Epithelial cell of esophagus (primary cell): ENCODE results near the gene GPATCH8.

Source experiments
- DNase-seq: peaks from one replicate; pipeline ENCODE4 v3.0.0; 2010; ENCODE audit warnings: low read depth
- H3K4me3 ChIP-seq: 2 replicates; pipeline ENCODE4 v1.5.1; 2011; ENCODE audit warnings: mild to moderate bottlenecking, low read length, control low read depth
- TF ChIP-seq, protein P1 (sequence below): IDR thresholded peaks from 2 replicates; pipeline ENCODE4 v1.5.1; 2011; ENCODE audit warnings: low read depth, mild to moderate bottlenecking, low read length, control low read depth, inconsistent platforms; ENCODE audit not compliant: insufficient read depth; ENCODE audit errors: missing control alignments

The GPATCH8 gene

DNA sequence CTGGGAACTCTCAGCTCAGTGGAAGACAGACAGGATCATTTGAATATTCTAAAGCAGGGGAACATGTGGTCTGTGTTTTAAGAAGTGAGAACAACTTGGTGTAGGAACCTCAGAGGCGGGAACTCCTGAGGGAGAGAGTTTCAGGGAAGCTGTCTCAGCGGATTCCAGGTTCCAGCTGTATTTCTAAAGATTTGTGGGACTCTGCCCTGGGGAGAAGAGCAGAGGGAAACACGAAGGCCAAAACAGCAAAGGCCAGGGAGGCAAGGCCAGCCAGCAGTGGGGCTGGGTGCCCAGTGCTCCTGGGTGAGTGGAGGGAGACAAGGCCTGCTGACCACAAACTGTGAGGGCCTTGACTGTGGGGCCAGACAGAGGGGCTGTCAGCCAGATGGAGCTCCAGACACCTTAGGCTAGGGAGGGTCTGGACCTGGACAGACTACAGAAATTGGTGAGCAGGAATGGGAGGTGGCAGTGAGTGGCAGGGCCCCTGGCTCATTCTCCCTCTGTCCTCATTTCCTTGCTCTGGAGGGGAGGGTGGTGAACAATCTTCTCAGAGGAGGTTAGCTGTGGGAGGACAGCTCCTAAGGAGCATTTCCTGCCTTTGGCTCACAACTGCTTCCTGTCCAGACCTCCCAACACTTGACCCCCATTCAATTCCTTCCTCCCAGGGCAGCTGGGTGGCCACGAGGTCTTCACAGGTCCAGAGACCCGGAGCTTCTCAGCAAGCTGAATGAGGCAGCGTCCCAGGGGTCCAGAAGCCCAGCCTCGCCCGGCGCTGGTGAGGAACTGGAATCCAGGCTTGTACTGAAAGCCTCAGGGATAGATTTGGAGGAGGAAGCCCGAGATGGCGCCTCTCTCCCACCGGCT is 33.1 kb upstream of the GPATCH8 start:
- TF ChIP-seq, protein P1, sequence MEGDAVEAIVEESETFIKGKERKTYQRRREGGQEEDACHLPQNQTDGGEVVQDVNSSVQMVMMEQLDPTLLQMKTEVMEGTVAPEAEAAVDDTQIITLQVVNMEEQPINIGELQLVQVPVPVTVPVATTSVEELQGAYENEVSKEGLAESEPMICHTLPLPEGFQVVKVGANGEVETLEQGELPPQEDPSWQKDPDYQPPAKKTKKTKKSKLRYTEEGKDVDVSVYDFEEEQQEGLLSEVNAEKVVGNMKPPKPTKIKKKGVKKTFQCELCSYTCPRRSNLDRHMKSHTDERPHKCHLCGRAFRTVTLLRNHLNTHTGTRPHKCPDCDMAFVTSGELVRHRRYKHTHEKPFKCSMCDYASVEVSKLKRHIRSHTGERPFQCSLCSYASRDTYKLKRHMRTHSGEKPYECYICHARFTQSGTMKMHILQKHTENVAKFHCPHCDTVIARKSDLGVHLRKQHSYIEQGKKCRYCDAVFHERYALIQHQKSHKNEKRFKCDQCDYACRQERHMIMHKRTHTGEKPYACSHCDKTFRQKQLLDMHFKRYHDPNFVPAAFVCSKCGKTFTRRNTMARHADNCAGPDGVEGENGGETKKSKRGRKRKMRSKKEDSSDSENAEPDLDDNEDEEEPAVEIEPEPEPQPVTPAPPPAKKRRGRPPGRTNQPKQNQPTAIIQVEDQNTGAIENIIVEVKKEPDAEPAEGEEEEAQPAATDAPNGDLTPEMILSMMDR = no peak

GRCh38 chr17:44533533-44534246 is 30.5 kb upstream of the GPATCH8 start:
- TF ChIP-seq, protein P1 = peak; percentile 96
- peak; percentile 80 for DNase-seq
- H3K4me3 ChIP-seq = no peak overlapping the region

More for the DNA sequence above, 33.1 kb upstream of the GPATCH8 start:
- no peak overlapping the region for H3K4me3 ChIP-seq
- no peak for DNase-seq

- no peak for DNase-seq
- TF ChIP-seq, protein P1 = no peak
- H3K4me3 ChIP-seq = no peak overlapping the region
These were observed 27.8 kb upstream of the GPATCH8 start for GRCh38 chr17:44530896-44531418.

GRCh38 chr17:44529864-44530263 is 26.7 kb upstream of the GPATCH8 start:
- TF ChIP-seq, protein P1 = no peak
- no peak overlapping the region for H3K4me3 ChIP-seq
- DNase-seq = peak; percentile 34

GRCh38 chr17:44527954-44528353 is 24.7 kb upstream of the GPATCH8 start:
- TF ChIP-seq, protein P1 = no peak
- DNase-seq = no peak
- H3K4me3 ChIP-seq = no peak overlapping the region

DNA sequence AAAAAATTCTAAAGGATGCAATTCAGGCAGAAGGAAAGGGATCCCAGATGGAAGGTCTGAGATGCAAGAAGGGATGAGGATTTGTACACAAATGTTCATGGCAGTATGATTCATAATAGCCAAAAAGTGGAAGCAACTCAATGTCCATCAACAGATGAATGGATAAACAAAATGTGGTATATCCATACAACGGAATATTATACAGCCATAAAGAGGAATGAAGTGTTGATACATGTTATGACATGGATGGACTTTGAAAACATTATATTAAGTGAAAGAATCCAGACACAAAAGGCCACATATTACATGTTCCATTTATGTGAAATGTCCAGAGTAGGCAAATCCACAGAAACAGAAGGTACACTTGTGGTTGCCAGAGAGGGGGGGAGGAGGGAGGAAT is 23.9 kb upstream of the GPATCH8 start:
- TF ChIP-seq, protein P1 = no peak
- DNase-seq = no peak
- no peak overlapping the region for H3K4me3 ChIP-seq
